Measurements from ENCODE around the gene DPP3.

DNA sequence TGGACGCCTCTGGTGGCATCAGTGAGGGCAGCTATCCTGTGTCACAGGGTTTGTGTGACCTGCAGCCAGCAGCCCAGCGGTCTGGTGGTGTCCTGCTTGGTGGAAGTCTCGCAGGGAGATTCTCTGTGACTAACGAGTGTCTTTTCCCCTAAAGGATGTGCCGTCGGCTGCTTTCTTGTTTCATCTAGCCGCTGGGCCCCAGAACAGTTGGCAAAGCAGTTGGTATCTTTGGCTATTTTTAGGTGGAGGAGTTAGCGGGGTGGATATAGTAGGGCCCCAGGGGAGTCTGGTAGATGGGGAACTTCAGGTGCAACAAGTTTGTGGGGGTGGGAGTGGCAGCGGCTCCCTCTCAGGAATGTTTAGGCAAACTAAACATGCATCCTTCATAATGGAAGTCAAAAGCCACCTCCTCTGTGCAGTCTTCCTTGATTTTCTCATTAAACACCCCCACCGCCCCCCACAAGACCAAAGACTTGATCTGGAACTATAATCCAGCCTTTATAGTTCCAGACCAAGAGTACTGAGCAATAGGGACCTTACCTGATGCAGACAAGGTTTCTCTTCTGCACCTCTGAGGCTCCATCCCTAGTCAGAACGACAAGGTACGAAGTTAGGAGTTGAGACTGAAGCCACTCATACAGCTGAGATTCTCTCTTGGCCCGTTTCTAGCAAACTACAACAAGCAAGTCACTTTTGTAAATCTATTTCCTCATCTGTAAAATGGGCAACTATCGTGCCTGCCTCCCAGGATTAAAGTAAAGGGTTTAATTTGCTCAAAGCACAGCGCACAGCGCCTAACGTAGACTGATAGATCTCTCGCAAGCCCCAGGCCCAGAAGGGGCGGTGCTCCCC, 14.6 kb upstream of the DPP3 start:
- TF ChIP-seq, protein P1, sequence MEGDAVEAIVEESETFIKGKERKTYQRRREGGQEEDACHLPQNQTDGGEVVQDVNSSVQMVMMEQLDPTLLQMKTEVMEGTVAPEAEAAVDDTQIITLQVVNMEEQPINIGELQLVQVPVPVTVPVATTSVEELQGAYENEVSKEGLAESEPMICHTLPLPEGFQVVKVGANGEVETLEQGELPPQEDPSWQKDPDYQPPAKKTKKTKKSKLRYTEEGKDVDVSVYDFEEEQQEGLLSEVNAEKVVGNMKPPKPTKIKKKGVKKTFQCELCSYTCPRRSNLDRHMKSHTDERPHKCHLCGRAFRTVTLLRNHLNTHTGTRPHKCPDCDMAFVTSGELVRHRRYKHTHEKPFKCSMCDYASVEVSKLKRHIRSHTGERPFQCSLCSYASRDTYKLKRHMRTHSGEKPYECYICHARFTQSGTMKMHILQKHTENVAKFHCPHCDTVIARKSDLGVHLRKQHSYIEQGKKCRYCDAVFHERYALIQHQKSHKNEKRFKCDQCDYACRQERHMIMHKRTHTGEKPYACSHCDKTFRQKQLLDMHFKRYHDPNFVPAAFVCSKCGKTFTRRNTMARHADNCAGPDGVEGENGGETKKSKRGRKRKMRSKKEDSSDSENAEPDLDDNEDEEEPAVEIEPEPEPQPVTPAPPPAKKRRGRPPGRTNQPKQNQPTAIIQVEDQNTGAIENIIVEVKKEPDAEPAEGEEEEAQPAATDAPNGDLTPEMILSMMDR (IDR thresholded peaks at IDR 0.05), result no peak
- TF ChIP-seq POLR2AphosphoS5 (IDR thresholded peaks at IDR 0.05) (no peak), EP300 (IDR thresholded peaks at IDR 0.05) (no peak)

Measured in gastroesophageal sphincter (tissue), 3 donors.